Hypothalamus (tissue), 51 donors: ENCODE measurements around the gene PPCS.
"Not testable (repeated sequence)": the region's sequence is repeated elsewhere in the genome, so short reads cannot be mapped to it uniquely, and the experiment has no call there.

Experiments
- DNase-seq, 51 donors: peaks; one replicate each; lab custom pipeline; 2025; lab: John Stamatoyannopoulos, UW

The PPCS gene

DNA sequence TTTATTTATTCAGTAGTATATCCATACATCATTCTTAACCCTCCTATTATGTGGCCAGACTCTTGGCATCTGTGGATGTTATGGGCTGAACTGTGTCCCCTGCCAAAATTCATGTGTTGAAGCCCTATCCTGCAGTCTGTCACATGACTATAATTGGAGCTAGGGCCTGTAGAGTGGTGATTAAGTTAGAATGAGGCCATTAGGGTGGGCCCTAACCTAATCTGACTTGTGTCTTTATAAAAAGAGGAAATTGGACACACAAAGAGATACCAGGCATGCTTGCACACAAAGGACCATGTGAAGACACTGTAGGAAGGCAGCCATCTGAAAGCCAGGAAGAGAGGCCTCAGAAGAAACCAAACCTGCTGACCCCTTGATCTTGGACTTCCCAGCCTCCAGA, 7.1 kb upstream of the PPCS start:
- DNase-seq, result no peak

- DNase-seq, result no peak
Measured at GRCh38 chr1:42450061-42450460, 6.3 kb upstream of the PPCS start.

DNA sequence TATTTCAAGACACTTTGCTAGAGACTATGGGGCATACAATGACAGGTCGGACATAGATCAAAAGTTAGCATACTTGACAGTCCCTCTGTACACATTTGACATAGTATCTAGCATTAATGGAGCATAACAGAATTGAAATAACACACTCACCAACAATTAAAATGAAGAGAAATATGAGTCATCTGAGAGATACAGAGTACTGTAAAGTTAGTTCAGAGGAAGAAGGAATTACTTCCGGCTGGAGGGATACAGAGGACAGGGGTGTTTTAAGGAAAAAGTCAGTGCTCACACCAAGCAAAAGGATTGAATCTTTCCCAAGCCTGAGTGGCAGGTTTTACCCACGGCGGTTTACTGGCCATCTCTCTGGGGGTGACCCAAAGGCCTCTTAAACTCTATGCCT, 3.0 kb upstream of the PPCS start:
- DNase-seq, result no peak

DNA sequence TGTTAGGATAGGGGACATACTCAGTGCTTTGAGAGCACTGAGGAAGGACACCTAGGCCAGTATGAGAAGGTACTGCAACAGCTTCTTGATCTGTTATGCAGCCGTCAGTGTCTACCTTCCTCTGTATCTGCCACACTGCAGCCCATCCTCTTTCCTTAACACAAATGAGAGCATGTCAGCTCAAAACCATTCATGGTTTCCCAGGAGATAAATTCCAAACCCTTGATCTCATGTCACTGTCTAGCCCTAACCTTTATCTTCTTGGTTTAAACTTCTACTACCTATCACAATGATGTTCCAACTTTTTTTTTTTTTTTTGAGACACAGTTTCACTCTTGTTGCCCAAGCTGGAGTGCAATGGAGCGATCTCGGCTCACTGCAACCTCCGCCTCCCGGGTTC, 1.9 kb upstream of the PPCS start:
- DNase-seq, result no peak

GRCh38 chr1:42456754-42457089, 379 bp downstream of the PPCS start:
- peak in 35 of 51 donors; percentile 5 to 80 (median 50) for DNase-seq

- DNase-seq, result no peak
Measured at GRCh38 chr1:42461196-42461595, 4.9 kb downstream of the PPCS start.

- peak; percentile 20 to 97 (median 87) for DNase-seq
Measured at GRCh38 chr1:42462828-42463763, 6.8 kb downstream of the PPCS start, which contains the start of gene CCDC30. TSS of gene CCDC30 (plus strand) at chr1:42463286. CDS start at chr1:42480552, 17,266 bp downstream.

- DNase-seq, result no peak
Measured at GRCh38 chr1:42463921-42464320, 7.6 kb downstream of the PPCS start.

- DNase-seq, result no peak
Measured at GRCh38 chr1:42466030-42466429, 9.7 kb downstream of the PPCS start.

GRCh38 chr1:42469727-42470126, 13.4 kb downstream of the PPCS start:
- no peak for DNase-seq

- DNase-seq, result no peak
Measured at GRCh38 chr1:42476605-42477004, 20.3 kb downstream of the PPCS start.

DNA sequence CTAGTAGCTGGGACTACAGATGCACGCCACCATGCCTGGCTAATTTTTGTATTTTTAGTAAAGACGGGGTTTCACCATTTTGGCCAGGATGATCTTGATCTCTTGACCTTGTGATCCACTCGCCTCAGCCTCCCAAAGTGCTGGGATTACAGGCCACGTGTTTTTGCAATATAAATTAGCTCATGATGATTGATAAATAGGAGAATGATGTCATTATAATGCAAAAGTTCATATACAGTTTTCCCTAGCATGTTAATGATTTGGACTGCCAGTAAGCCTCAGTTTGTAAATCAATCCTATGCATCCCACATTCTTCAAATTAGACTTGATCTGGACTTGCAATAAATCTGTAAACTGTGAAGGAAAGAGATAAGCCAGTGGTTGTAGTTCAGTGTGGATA, 21.0 kb downstream of the PPCS start:
- not testable (repeated sequence) for DNase-seq

GRCh38 chr1:42477775-42478174, 21.4 kb downstream of the PPCS start:
- DNase-seq, result no peak

- no peak for DNase-seq
Measured at GRCh38 chr1:42479621-42480020, 23.3 kb downstream of the PPCS start.

DNA sequence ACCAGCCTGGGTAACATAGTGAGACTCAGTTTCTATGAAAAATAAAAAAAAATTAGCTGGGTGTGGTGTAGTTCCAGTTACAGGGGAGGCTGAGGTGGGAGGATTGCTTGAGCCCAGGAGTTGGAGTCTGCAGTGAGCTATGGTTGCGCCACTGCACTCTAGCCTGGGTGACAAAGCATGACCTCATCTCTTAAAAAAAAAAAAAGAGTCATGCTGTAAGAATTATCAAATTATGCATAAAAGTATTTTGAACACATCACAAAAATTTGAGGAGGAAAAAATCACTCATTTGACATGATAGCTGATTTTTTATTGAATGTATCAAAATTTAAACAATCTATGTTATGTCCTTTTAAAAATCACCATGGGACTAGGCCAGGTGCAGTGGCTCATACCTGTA, 24.6 kb downstream of the PPCS start:
- no peak for DNase-seq

- no peak for DNase-seq
Measured at GRCh38 chr1:42482635-42483153, 26.4 kb downstream of the PPCS start.

DNA sequence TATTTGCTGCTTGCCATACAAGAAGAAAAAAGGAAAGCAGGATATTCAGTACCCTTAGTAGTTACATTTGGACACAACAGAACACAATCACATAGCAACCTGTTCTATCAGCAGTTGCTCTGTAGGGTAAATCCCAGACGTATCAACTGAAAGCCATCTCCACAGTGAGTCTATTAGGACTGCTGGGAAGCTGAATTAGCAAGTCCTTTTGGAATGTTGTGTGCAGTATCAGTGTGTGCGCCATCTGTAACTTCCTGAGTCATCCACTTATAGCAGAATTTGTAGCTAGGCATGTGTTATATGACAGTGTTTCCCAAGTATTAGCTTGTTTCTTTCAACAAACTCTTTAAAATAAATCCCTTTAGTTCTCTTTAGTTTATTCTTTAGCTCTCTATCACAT, 28.0 kb downstream of the PPCS start:
- no peak for DNase-seq

DNA sequence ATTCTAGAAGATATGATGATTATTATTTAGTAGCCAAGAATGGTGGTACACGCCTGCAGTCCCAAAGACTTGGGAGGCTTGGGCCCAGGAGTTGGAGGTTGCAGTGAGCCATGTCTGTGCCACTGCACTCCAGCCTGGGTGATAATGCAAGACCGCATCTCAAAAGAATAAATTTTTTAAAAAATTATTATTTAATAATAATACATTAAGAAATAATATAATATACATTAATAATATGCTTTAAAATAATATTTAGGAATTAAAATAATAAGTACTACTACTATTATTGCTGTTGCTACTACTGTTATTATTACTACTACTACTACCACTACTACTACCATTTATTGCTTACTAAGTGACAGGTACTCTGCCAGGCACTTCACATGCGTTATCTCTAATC, 33.9 kb downstream of the PPCS start:
- no peak for DNase-seq

- DNase-seq, result not testable (repeated sequence)
Measured at GRCh38 chr1:42502031-42502430, 45.7 kb downstream of the PPCS start.

GRCh38 chr1:42504535-42505128, 48.3 kb downstream of the PPCS start:
- no peak for DNase-seq

DNA sequence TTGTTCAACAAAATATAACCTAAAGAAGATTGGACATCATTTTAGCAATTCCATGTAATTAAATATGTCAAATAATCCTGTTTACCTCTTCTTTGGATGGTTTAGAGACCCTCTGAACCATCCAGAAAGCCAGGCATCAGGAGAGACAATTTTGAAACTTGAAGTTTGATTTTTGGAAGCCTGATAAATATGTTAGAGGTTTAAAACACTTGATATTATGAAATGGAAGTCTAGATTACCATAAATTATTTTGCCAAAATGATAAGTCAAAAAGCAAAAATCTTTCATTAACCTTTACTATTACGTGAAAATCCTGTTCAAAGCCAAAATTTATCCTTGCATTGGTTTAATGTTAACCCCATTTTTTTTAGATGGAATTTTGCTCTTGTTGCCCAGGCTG, 50.2 kb downstream of the PPCS start:
- DNase-seq, result no peak
